ENCODE data around the gene HS3ST5. TPM values are rescaled to one million over a fixed set of nuclear protein-coding genes. Genes with fewer than 3 reads are reported as not detected.

The HS3ST5 gene
- polyA plus RNA-seq, 3 donors, result not detected

DNA sequence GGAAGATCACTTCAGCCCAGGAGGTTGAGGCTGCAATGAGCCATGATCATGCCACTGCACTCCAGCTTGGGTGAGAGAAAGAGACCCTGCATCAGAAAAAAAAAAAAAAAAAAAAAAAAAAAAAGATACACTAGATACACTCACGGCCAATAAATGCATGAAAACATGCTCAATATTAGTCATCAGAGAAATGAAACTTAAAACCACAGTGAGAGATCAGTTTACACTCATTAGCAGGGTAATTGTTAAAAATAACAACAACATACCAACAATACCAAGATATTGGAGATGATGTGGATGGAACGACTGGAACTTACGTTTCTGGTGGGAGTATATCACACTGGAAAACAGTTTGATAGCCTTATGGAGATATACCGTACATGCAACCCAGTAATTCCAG, 29.9 kb downstream of the HS3ST5 start:
- Mint-ChIP-seq H3K4me1 (no peaks in the 10 kb centered on the region), H3K4me3 (no peak overlapping the region), H3K27ac (no peak overlapping the region), H3K9me3 (peaks cover 0 to 2% (median 0%) of the 10 kb centered on the region in 7 donors), H3K27me3 (ENCODE audit: low read depth in 3 of 3) (peaks cover 0 to 4% (median 2%) of the 10 kb centered on the region in 3 donors), H3K36me3 (no peaks in the 10 kb centered on the region)
- DNase-seq, result no peak
- no peaks in the 10 kb centered on the region for H3K4me1 ChIP-seq (ENCODE audit: control insufficient read depth in 1 of 2, insufficient read depth in 2 of 2, low read length in 2 of 2)
- no peak overlapping the region for H3K4me2 ChIP-seq (replicated peaks; ENCODE audit: extremely low read depth, low read length, poor library complexity, severe bottlenecking)
- no peak overlapping the region for H3K9ac ChIP-seq (ENCODE audit: insufficient read depth, low read length, poor library complexity, severe bottlenecking)
- WGBS (ENCODE audit: insufficient coverage), result no CpG with 5 or more reads among the region's 4 CpGs
- H4K20me1 ChIP-seq (ENCODE audit: insufficient read depth, low read length), result no peaks in the 10 kb centered on the region
- no peak overlapping the region for H3K4me3 ChIP-seq (replicated peaks in 1 of 3; ENCODE audit: low read depth in 2 of 3, low read length in 3 of 3)
- H3K27ac ChIP-seq (ENCODE audit: low read depth in 1 of 2, low read length in 2 of 2), result no peak overlapping the region
- no peaks in the 10 kb centered on the region for H3K9me3 ChIP-seq (replicated peaks in 1 of 2; ENCODE audit: control insufficient read depth in 1 of 2, insufficient read depth in 1 of 2, low read length in 2 of 2)
- intact Hi-C loops (cut with micrococcal nuclease), result no loop called here
- H3K36me3 ChIP-seq (replicated peaks in 1 of 2; ENCODE audit: control insufficient read depth in 1 of 2, insufficient read depth in 2 of 2, low read length in 2 of 2), result no peaks in the 10 kb centered on the region
- no peak overlapping the region for H2AFZ ChIP-seq (ENCODE audit: insufficient read depth, low read depth, low read length, poor library complexity, severe bottlenecking)
- H3K79me2 ChIP-seq (ENCODE audit: insufficient read depth, low read length), result no peaks in the 10 kb centered on the region
- no peaks in the 10 kb centered on the region for H3K27me3 ChIP-seq (ENCODE audit: control insufficient read depth in 2 of 2, insufficient read depth in 2 of 2, low read length in 2 of 2)
- TF ChIP-seq, protein P1, sequence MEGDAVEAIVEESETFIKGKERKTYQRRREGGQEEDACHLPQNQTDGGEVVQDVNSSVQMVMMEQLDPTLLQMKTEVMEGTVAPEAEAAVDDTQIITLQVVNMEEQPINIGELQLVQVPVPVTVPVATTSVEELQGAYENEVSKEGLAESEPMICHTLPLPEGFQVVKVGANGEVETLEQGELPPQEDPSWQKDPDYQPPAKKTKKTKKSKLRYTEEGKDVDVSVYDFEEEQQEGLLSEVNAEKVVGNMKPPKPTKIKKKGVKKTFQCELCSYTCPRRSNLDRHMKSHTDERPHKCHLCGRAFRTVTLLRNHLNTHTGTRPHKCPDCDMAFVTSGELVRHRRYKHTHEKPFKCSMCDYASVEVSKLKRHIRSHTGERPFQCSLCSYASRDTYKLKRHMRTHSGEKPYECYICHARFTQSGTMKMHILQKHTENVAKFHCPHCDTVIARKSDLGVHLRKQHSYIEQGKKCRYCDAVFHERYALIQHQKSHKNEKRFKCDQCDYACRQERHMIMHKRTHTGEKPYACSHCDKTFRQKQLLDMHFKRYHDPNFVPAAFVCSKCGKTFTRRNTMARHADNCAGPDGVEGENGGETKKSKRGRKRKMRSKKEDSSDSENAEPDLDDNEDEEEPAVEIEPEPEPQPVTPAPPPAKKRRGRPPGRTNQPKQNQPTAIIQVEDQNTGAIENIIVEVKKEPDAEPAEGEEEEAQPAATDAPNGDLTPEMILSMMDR (IDR thresholded peaks at IDR 0.05), result no peak

DNA sequence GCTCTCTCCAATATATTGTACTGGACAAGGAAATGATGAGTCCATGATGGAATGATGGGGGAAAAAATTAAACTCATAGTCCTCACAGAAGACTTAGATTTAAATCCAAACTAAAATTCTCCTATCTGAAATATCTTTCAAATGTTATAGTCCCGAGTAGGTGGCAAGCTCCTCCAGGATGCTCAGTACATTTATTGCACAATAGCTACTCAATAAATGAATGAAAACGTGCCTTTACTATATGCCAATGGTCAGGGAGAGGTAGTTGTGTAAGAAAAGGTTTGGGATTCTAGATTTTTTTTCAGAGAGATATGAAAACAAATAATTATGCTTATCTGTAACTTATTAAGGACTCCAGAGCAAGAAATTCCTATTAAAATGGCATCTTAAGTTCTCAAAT, 32.8 kb downstream of the HS3ST5 start:
- H3K4me3 Mint-ChIP-seq, result no peak overlapping the region
- Histone ChIP-seq H3K27ac (ENCODE audit: low read depth in 1 of 2, low read length in 2 of 2) (no peak overlapping the region), H3K4me2 (replicated peaks; ENCODE audit: extremely low read depth, low read length, poor library complexity, severe bottlenecking) (no peak overlapping the region), H3K4me3 (replicated peaks in 1 of 3; ENCODE audit: low read depth in 2 of 3, low read length in 3 of 3) (no peak overlapping the region), H3K79me2 (ENCODE audit: insufficient read depth, low read length) (no peaks in the 10 kb centered on the region), H3K9ac (ENCODE audit: insufficient read depth, low read length, poor library complexity, severe bottlenecking) (no peak overlapping the region), H2AFZ (ENCODE audit: insufficient read depth, low read depth, low read length, poor library complexity, severe bottlenecking) (no peak overlapping the region), H3K27me3 (ENCODE audit: control insufficient read depth in 2 of 2, insufficient read depth in 2 of 2, low read length in 2 of 2) (no peaks in the 10 kb centered on the region), H4K20me1 (ENCODE audit: insufficient read depth, low read length) (no peaks in the 10 kb centered on the region), H3K4me1 (ENCODE audit: control insufficient read depth in 1 of 2, insufficient read depth in 2 of 2, low read length in 2 of 2) (no peaks in the 10 kb centered on the region), H3K36me3 (replicated peaks in 1 of 2; ENCODE audit: control insufficient read depth in 1 of 2, insufficient read depth in 2 of 2, low read length in 2 of 2) (no peaks in the 10 kb centered on the region), H3K9me3 (replicated peaks in 1 of 2; ENCODE audit: control insufficient read depth in 1 of 2, insufficient read depth in 1 of 2, low read length in 2 of 2) (no peaks in the 10 kb centered on the region)
- no peak for DNase-seq
- H3K27ac Mint-ChIP-seq, result no peak overlapping the region
- no peaks in the 10 kb centered on the region for H3K36me3 Mint-ChIP-seq
- no peaks in the 10 kb centered on the region for H3K4me1 Mint-ChIP-seq
- peaks cover 0 to 4% (median 2%) of the 10 kb centered on the region in 3 donors for H3K27me3 Mint-ChIP-seq (ENCODE audit: low read depth in 3 of 3)
- TF ChIP-seq, protein P1 (IDR thresholded peaks at IDR 0.05), result no peak
- intact Hi-C loops (cut with micrococcal nuclease), result no loop called here
- peaks cover 0 to 2% (median 0%) of the 10 kb centered on the region in 7 donors for H3K9me3 Mint-ChIP-seq
- WGBS (ENCODE audit: insufficient coverage), result no CpG with 5 or more reads among the region's 2 CpGs
